Astrocyte (in vitro differentiated cells and primary cell): ENCODE measurements around the gene MIGA1. TPM values are rescaled to one million over a fixed set of nuclear protein-coding genes. Genes with fewer than 3 reads are reported as not detected.

ENCODE experiments used
- DNase-seq: peaks from one replicate; pipeline ENCODE4 v3.0.0-alpha.2; 2010; ENCODE audit warnings: low read depth
- FAIRE-seq: peaks from 2 replicates; lab custom pipeline; 2011; peaks lifted over from hg19 to GRCh38; lab: Jason Lieb, UNC
- H2AFZ ChIP-seq: 2 replicates; pipeline ENCODE4 v1.6.0; 2012; ENCODE audit warnings: low read depth, low read length, inconsistent platforms
- H3K27ac ChIP-seq: 2 replicates; pipeline ENCODE4 v1.5.1; 2011; ENCODE audit warnings: low read depth, low read length, inconsistent platforms
- H3K27me3 ChIP-seq: 2 replicates; pipeline ENCODE4 v1.6.0; 2011; ENCODE audit warnings: low read length, inconsistent platforms; ENCODE audit not compliant: insufficient read depth
- H3K36me3 ChIP-seq: 2 replicates; pipeline ENCODE4 v1.5.1; 2011; ENCODE audit warnings: low read length, inconsistent platforms; ENCODE audit not compliant: insufficient read depth
- H3K4me1 ChIP-seq: 2 replicates; pipeline ENCODE4 v1.5.1; 2011; ENCODE audit warnings: low read length, inconsistent platforms; ENCODE audit not compliant: insufficient read depth
- H3K4me2 ChIP-seq: 2 replicates; pipeline ENCODE4 v1.6.0; 2012; ENCODE audit warnings: low read length, inconsistent platforms
- H3K4me3 ChIP-seq: 2 replicates; pipeline ENCODE4 v1.5.1; 2011; ENCODE audit warnings: low read depth, mild to moderate bottlenecking, low read length, inconsistent platforms; ENCODE audit not compliant: insufficient read depth
- H3K79me2 ChIP-seq: 2 replicates; pipeline ENCODE4 v1.6.0; 2012; ENCODE audit warnings: mild to moderate bottlenecking, low read length, inconsistent platforms; ENCODE audit not compliant: insufficient read depth
- H3K9ac ChIP-seq: 2 replicates; pipeline ENCODE4 v1.6.0; 2012; ENCODE audit warnings: mild to moderate bottlenecking, low read length, inconsistent platforms
- H3K9me3 ChIP-seq: 2 replicates; pipeline ENCODE4 v1.5.1; 2012; ENCODE audit warnings: low read depth, mild to moderate bottlenecking, low read length, inconsistent platforms; ENCODE audit not compliant: insufficient read depth
- H4K20me1 ChIP-seq: 2 replicates; pipeline ENCODE4 v1.6.0; 2012; ENCODE audit warnings: low read length, inconsistent platforms; ENCODE audit not compliant: insufficient read depth
- H3K27ac Mint-ChIP-seq: one replicate; pipeline ENCODE4 v1.8.0; 2021; ENCODE audit warnings: mild to moderate bottlenecking, mixed read lengths; ENCODE audit not compliant: unreplicated experiment
- H3K27me3 Mint-ChIP-seq: one replicate; pipeline ENCODE4 v1.8.0; 2021; ENCODE audit warnings: low read depth, mixed read lengths; ENCODE audit not compliant: unreplicated experiment
- H3K36me3 Mint-ChIP-seq: one replicate; pipeline ENCODE4 v1.8.0; 2021; ENCODE audit warnings: low read depth, mixed read lengths; ENCODE audit not compliant: unreplicated experiment
- H3K4me1 Mint-ChIP-seq: one replicate; pipeline ENCODE4 v1.8.0; 2021; ENCODE audit warnings: low read depth, mixed read lengths; ENCODE audit not compliant: unreplicated experiment
- H3K4me3 Mint-ChIP-seq: one replicate; pipeline ENCODE4 v1.8.0; 2021; ENCODE audit warnings: mild to moderate bottlenecking, moderate library complexity, mixed read lengths; ENCODE audit not compliant: unreplicated experiment
- H3K9me3 Mint-ChIP-seq: one replicate; pipeline ENCODE4 v1.8.0; 2021; ENCODE audit warnings: mild to moderate bottlenecking, mixed read lengths; ENCODE audit not compliant: unreplicated experiment
- CTCF ChIP-seq: IDR thresholded peaks from 2 replicates; pipeline ENCODE4 v1.5.1; 2011; ENCODE audit warnings: low read depth, mild to moderate bottlenecking, inconsistent platforms, low read length, moderate library complexity; ENCODE audit not compliant: insufficient read depth
- EZH2 ChIP-seq: IDR thresholded peaks from 2 replicates; pipeline ENCODE4 v1.6.1; 2012; ENCODE audit warnings: mild to moderate bottlenecking, low read length, inconsistent platforms; ENCODE audit not compliant: insufficient read depth
- total RNA-seq: library from RNA; stranded (reverse); gene quantifications from 2 replicates; pipeline ENCODE4 v1.2.1, GENCODE V29; 2021

The MIGA1 gene
- total RNA-seq, 1 donor from 2014 or later, result 17.7 TPM

DNA sequence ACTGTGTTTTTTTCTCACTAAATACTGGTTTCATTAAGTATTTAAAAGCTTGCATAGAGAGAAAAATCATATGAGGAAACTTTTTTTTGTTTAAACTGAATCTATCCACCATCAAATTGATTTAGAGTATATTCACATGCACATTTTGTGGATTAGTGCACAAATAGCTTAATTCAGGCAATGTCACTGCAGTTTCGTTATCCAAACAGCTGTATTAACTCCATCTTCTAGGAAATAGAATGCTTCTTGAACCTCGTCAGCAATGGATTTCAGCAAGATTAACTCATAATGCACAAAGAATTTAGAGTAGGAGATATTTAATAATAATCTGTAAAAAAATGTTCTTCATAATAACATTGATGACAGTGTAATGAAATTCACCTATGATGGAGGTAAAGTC lies 146.5 kb downstream of the MIGA1 start:
- no peaks in the 10 kb centered on the region for H3K27me3 ChIP-seq
- H4K20me1 ChIP-seq, result peaks cover 4% of the 10 kb centered on the region
- no peak overlapping the region for H3K4me3 ChIP-seq
- H3K27me3 Mint-ChIP-seq, result no peaks in the 10 kb centered on the region
- H2AFZ ChIP-seq, result no peak overlapping the region
- H3K79me2 ChIP-seq, result peaks cover 3% of the 10 kb centered on the region
- TF ChIP-seq EZH2, result no peak
- TF ChIP-seq CTCF, result no peak
- no peaks in the 10 kb centered on the region for H3K9me3 Mint-ChIP-seq
- DNase-seq, result no peak
- no peak overlapping the region for H3K27ac ChIP-seq
- H3K4me2 ChIP-seq, result no peak overlapping the region
- peaks cover 46% of the 10 kb centered on the region for H3K36me3 ChIP-seq
- H3K9ac ChIP-seq, result no peak overlapping the region
- FAIRE-seq, result no peak
- no peaks in the 10 kb centered on the region for H3K9me3 ChIP-seq
- H3K4me1 ChIP-seq, result no peaks in the 10 kb centered on the region
- no peak overlapping the region for H3K27ac Mint-ChIP-seq
- H3K36me3 Mint-ChIP-seq, result peaks cover 13% of the 10 kb centered on the region
- H3K4me1 Mint-ChIP-seq, result peaks cover 3% of the 10 kb centered on the region
- H3K4me3 Mint-ChIP-seq, result no peak overlapping the region

DNA sequence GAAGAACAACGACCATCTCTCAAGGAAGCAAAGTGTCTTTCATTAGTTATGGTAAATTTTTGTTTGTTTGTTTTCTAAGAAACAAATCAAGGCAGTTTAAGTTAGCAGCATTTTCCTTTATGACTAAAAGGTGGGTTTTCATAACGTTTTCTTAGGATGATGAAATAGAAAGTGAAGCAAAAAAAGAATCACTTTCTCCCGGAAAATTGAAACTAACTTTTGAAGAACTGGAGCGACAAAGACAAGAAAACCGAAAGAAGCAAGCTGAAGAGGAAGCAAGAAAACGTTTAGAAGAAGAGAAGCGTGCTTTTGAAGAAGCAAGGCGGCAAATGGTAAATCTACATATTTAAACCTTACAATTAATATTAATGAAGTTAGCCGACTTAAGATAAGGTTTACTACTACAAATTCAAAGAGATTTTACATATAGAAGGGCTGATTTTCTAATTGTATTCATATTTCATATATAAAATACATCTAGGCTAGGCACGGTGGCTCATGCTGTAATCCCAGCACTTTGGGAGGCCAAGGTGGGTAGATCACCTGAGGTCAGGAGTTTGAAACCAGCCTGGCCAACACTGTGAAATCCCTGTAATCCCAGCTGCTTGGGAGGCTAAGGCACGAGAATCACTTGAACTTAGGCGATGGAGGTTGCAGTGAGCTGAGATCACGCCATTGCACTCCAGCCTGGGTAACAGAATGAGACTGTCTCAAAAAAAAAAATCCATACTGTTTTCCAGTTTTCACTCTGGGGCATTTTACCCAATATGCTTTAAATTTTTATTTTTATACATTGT lies 147.3 kb downstream of the MIGA1 start:
- no peak for FAIRE-seq
- no peak for TF ChIP-seq EZH2
- no peak for TF ChIP-seq CTCF
- H4K20me1 ChIP-seq, result peaks cover 4% of the 10 kb centered on the region
- no peaks in the 10 kb centered on the region for H3K9me3 ChIP-seq
- H2AFZ ChIP-seq, result no peak overlapping the region
- H3K36me3 ChIP-seq, result peaks cover 42% of the 10 kb centered on the region
- no peak overlapping the region for H3K4me3 Mint-ChIP-seq
- H3K27ac Mint-ChIP-seq, result no peak overlapping the region
- H3K9me3 Mint-ChIP-seq, result no peaks in the 10 kb centered on the region
- H3K27me3 ChIP-seq, result no peaks in the 10 kb centered on the region
- H3K79me2 ChIP-seq, result peaks cover 3% of the 10 kb centered on the region
- no peak overlapping the region for H3K27ac ChIP-seq
- no peaks in the 10 kb centered on the region for H3K4me1 ChIP-seq
- no peak for DNase-seq
- peaks cover 3% of the 10 kb centered on the region for H3K4me1 Mint-ChIP-seq
- no peaks in the 10 kb centered on the region for H3K27me3 Mint-ChIP-seq
- no peak overlapping the region for H3K4me2 ChIP-seq
- no peak overlapping the region for H3K9ac ChIP-seq
- peaks cover 13% of the 10 kb centered on the region for H3K36me3 Mint-ChIP-seq
- no peak overlapping the region for H3K4me3 ChIP-seq

DNA sequence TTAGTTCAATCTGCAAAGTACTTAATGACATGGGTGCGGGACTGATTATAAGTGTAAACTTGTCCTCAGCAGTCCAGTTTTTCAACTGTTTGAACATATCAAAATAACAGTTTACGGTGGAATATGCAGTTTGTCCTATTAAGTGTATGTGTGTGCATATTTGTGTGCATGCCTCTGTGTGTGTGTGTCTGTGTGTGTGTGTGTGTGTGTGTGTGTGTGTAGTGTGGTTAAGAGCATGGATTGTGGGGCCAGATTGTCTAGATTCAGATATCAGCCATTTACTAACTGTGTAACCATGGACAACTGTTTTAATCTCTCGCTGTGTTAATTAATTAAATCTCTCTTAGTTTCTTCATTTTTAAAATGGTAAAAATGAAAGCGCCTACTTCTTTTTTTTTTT lies 148.0 kb downstream of the MIGA1 start:
- Histone ChIP-seq H3K4me2 (no peak overlapping the region), H4K20me1 (peaks cover 4% of the 10 kb centered on the region), H3K4me3 (no peak overlapping the region), H3K79me2 (peaks cover 3% of the 10 kb centered on the region), H3K36me3 (peaks cover 44% of the 10 kb centered on the region), H3K27me3 (no peaks in the 10 kb centered on the region), H3K27ac (no peak overlapping the region), H2AFZ (no peak overlapping the region), H3K9me3 (no peaks in the 10 kb centered on the region), H3K4me1 (no peaks in the 10 kb centered on the region), H3K9ac (no peak overlapping the region)
- DNase-seq (no peak), FAIRE-seq (no peak)
- H3K27ac Mint-ChIP-seq, result no peak overlapping the region
- H3K4me1 Mint-ChIP-seq, result peaks cover 3% of the 10 kb centered on the region
- no peak overlapping the region for H3K4me3 Mint-ChIP-seq
- H3K36me3 Mint-ChIP-seq, result peaks cover 13% of the 10 kb centered on the region
- TF ChIP-seq CTCF (no peak), EZH2 (no peak)
- H3K9me3 Mint-ChIP-seq, result no peaks in the 10 kb centered on the region
- H3K27me3 Mint-ChIP-seq, result no peaks in the 10 kb centered on the region
